Neural progenitor cell (in vitro differentiated cells): ENCODE measurements around the gene BCL7A. TPM values are rescaled to one million over a fixed set of nuclear protein-coding genes. Genes with fewer than 3 reads are reported as not detected.

ENCODE experiments used
- DNase-seq: peaks from one replicate; pipeline ENCODE4 v3.0.0-alpha.2; 2016; ENCODE audit warnings: low spot score
- H2AFZ ChIP-seq: fragments of 200-600 bp; sonication (generic); replicated peaks from 2 replicates; pipeline ENCODE4 v1.6.1; 2016; ENCODE audit warnings: antibody characterized with exemption
- H3F3A ChIP-seq: fragments of 200-600 bp; sonication (generic); 2 replicates; pipeline ENCODE4 v1.6.1; 2016; ENCODE audit warnings: antibody characterized with exemption, low read depth
- H3K27ac ChIP-seq: fragments of 200-600 bp; sonication (generic); 2 replicates; pipeline ENCODE4 v1.5.1; 2016; ENCODE audit warnings: mild to moderate bottlenecking
- H3K27me3 ChIP-seq: fragments of 200-600 bp; sonication (generic); 2 replicates; pipeline ENCODE4 v1.6.1; 2016; ENCODE audit warnings: mild to moderate bottlenecking, moderate library complexity
- H3K36me3 ChIP-seq: fragments of 200-600 bp; sonication (generic); 2 replicates; pipeline ENCODE4 v1.5.1; 2016
- H3K4me1 ChIP-seq: fragments of 200-600 bp; sonication (generic); 2 replicates; pipeline ENCODE4 v1.6.1; 2016; ENCODE audit warnings: mixed run types
- H3K4me2 ChIP-seq: fragments of 200-600 bp; sonication (generic); 2 replicates; pipeline ENCODE4 v1.6.1; 2016
- H3K4me3 ChIP-seq: fragments of 200-600 bp; sonication (generic); 2 replicates; pipeline ENCODE4 v1.5.1; 2016
- H3K79me2 ChIP-seq: fragments of 200-600 bp; sonication (generic); 2 replicates; pipeline ENCODE4 v1.6.1; 2016; ENCODE audit warnings: low read depth
- H3K9ac ChIP-seq: fragments of 200-600 bp; sonication (generic); 2 replicates; pipeline ENCODE4 v1.6.1; 2016
- H3K9me3 ChIP-seq: fragments of 200-600 bp; sonication (generic); 2 replicates; pipeline ENCODE4 v1.5.1; 2016; ENCODE audit warnings: low read depth
- H4K20me1 ChIP-seq: fragments of 200-600 bp; sonication (generic); 2 replicates; pipeline ENCODE4 v1.6.1; 2016; ENCODE audit warnings: low read depth
- H3K27ac Mint-ChIP-seq: 3 replicates; pipeline ENCODE4 v1.8.0; 2021; ENCODE audit warnings: mixed read lengths
- H3K27me3 Mint-ChIP-seq: 2 replicates; pipeline ENCODE4 v1.8.0; 2022; ENCODE audit warnings: low read depth, mild to moderate bottlenecking, inconsistent platforms, moderate library complexity, mixed read lengths; ENCODE audit not compliant: insufficient read depth
- H3K36me3 Mint-ChIP-seq: 3 replicates; pipeline ENCODE4 v1.8.0; 2021; ENCODE audit warnings: mixed read lengths
- H3K4me1 Mint-ChIP-seq: 3 replicates; pipeline ENCODE4 v1.8.0; 2021; ENCODE audit warnings: mixed read lengths
- H3K4me3 Mint-ChIP-seq: 3 replicates; pipeline ENCODE4 v1.8.0; 2021; ENCODE audit warnings: mild to moderate bottlenecking, moderate library complexity, mixed read lengths
- H3K9me3 Mint-ChIP-seq: 3 replicates; pipeline ENCODE4 v1.8.0; 2020; ENCODE audit warnings: mixed read lengths
- EZH2 ChIP-seq: fragments of 200-600 bp; sonication (generic); IDR thresholded peaks from 2 replicates; pipeline ENCODE4 v1.6.1; 2017; ENCODE audit warnings: antibody characterized with exemption, mild to moderate bottlenecking, moderate library complexity
- EZH2phosphoT487 ChIP-seq: fragments of 200-600 bp; sonication (generic); IDR thresholded peaks from 2 replicates; pipeline ENCODE4 v1.6.1; 2017; ENCODE audit warnings: antibody characterized with exemption
- total RNA-seq: library from RNA; depleted of rRNA; stranded (reverse); fragments of >200 nt; gene quantifications from 2 replicates; pipeline ENCODE4 v1.2.3, GENCODE V29; 2015; ENCODE audit warnings: low replicate concordance
- TF ChIP-seq, protein P1 (sequence below): fragments of 200-600 bp; sonication (generic); IDR thresholded peaks from 2 replicates; pipeline ENCODE4 v1.5.1; 2017; ENCODE audit warnings: antibody characterized with exemption, mild to moderate bottlenecking

BCL7A gene
- total RNA-seq, 1 donor from 2014 or later, result 22.1 TPM

GRCh38 chr12:122099856-122100255 is 78.2 kb downstream of the BCL7A start:
- H3K4me1 Mint-ChIP-seq, result peaks cover 18% of the 10 kb centered on the region
- H3K4me3 Mint-ChIP-seq, result no peak overlapping the region
- Histone ChIP-seq H3K36me3 (no peaks in the 10 kb centered on the region), H3K9ac (no peak overlapping the region), H3K4me3 (no peak overlapping the region), H3K4me2 (no peak overlapping the region), H3K4me1 (peaks cover 6% of the 10 kb centered on the region), H2AFZ (no peak overlapping the region), H3K79me2 (no peaks in the 10 kb centered on the region), H3F3A (peaks cover 9% of the 10 kb centered on the region), H3K9me3 (no peaks in the 10 kb centered on the region), H3K27ac (no peak overlapping the region), H3K27me3 (no peaks in the 10 kb centered on the region), H4K20me1 (peaks cover 7% of the 10 kb centered on the region)
- H3K9me3 Mint-ChIP-seq, result peaks cover 3% of the 10 kb centered on the region
- no peak overlapping the region for H3K27ac Mint-ChIP-seq
- TF ChIP-seq EZH2 (no peak), EZH2phosphoT487 (no peak)
- TF ChIP-seq, protein P1, sequence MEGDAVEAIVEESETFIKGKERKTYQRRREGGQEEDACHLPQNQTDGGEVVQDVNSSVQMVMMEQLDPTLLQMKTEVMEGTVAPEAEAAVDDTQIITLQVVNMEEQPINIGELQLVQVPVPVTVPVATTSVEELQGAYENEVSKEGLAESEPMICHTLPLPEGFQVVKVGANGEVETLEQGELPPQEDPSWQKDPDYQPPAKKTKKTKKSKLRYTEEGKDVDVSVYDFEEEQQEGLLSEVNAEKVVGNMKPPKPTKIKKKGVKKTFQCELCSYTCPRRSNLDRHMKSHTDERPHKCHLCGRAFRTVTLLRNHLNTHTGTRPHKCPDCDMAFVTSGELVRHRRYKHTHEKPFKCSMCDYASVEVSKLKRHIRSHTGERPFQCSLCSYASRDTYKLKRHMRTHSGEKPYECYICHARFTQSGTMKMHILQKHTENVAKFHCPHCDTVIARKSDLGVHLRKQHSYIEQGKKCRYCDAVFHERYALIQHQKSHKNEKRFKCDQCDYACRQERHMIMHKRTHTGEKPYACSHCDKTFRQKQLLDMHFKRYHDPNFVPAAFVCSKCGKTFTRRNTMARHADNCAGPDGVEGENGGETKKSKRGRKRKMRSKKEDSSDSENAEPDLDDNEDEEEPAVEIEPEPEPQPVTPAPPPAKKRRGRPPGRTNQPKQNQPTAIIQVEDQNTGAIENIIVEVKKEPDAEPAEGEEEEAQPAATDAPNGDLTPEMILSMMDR, result no peak
- no peak for DNase-seq
- peaks cover 4% of the 10 kb centered on the region for H3K27me3 Mint-ChIP-seq
- H3K36me3 Mint-ChIP-seq, result peaks cover 5% of the 10 kb centered on the region

- Histone ChIP-seq H3K4me2 (no peak overlapping the region), H4K20me1 (peaks cover 7% of the 10 kb centered on the region), H3K4me1 (peaks cover 6% of the 10 kb centered on the region), H3K4me3 (no peak overlapping the region), H3K27me3 (no peaks in the 10 kb centered on the region), H3K79me2 (no peaks in the 10 kb centered on the region), H3K36me3 (no peaks in the 10 kb centered on the region), H3K9me3 (no peaks in the 10 kb centered on the region), H3F3A (peaks cover 1% of the 10 kb centered on the region), H3K9ac (no peak overlapping the region), H3K27ac (no peak overlapping the region), H2AFZ (no peak overlapping the region)
- Mint-ChIP-seq H3K4me1 (peaks cover 18% of the 10 kb centered on the region), H3K9me3 (peaks cover 3% of the 10 kb centered on the region), H3K36me3 (peaks cover 6% of the 10 kb centered on the region), H3K27ac (no peak overlapping the region), H3K4me3 (no peak overlapping the region), H3K27me3 (peaks cover 4% of the 10 kb centered on the region)
- TF ChIP-seq, protein P1, result no peak
- TF ChIP-seq EZH2 (no peak), EZH2phosphoT487 (no peak)
- DNase-seq, result no peak
Observed at GRCh38 chr12:122100568-122100967, 78.9 kb downstream of the BCL7A start.

GRCh38 chr12:122102331-122102730 is 80.6 kb downstream of the BCL7A start:
- no peak overlapping the region for H3K4me2 ChIP-seq
- peaks cover 31% of the 10 kb centered on the region for H3K4me1 Mint-ChIP-seq
- peaks cover 3% of the 10 kb centered on the region for H3K9me3 Mint-ChIP-seq
- H2AFZ ChIP-seq, result no peak overlapping the region
- H3K4me3 Mint-ChIP-seq, result no peak overlapping the region
- no peak for DNase-seq
- H4K20me1 ChIP-seq, result peaks cover 7% of the 10 kb centered on the region
- H3K9me3 ChIP-seq, result no peaks in the 10 kb centered on the region
- H3K27ac ChIP-seq, result no peak overlapping the region
- TF ChIP-seq, protein P1, result no peak
- TF ChIP-seq EZH2, result no peak
- TF ChIP-seq EZH2phosphoT487, result no peak
- no peak overlapping the region for H3K4me3 ChIP-seq
- no peaks in the 10 kb centered on the region for H3F3A ChIP-seq
- H3K36me3 ChIP-seq, result no peaks in the 10 kb centered on the region
- peaks cover 6% of the 10 kb centered on the region for H3K4me1 ChIP-seq
- H3K79me2 ChIP-seq, result no peaks in the 10 kb centered on the region
- no peak overlapping the region for H3K9ac ChIP-seq
- no peak overlapping the region for H3K27ac Mint-ChIP-seq
- no peaks in the 10 kb centered on the region for H3K27me3 ChIP-seq
- peaks cover 6% of the 10 kb centered on the region for H3K36me3 Mint-ChIP-seq
- H3K27me3 Mint-ChIP-seq, result peaks cover 4% of the 10 kb centered on the region
